GM10266 (cell line): ENCODE measurements around the gene PRDM5.

ENCODE experiments used
- DNase-seq: peaks from one replicate; pipeline ENCODE4 v3.0.0; 2012; ENCODE audit errors: extremely low spot score
- TF ChIP-seq, protein P1 (sequence below): IDR thresholded peaks from 2 replicates; pipeline ENCODE4 v1.5.1; 2012; ENCODE audit warnings: mild to moderate bottlenecking, low read depth; ENCODE audit not compliant: control insufficient read depth, insufficient read depth; ENCODE audit errors: missing control alignments

PRDM5 gene

DNA sequence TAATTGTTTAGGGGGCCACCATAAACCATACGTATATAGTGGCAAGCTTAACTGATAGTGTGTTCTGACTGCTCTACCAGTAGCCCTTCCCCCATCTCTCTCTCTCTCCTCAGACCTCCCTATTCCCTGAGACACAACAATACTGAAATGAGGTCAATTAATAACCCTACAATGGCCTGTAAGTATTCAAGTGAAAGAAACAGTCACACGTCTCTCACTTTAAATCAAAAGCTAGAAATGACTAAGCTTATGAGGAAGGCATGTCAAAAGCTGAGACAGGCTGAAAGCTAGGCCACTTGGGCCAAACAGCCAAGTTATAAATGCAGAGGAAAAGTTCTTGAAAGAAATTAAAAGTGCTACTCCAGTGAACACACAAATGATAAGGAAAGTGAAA lies 78.0 kb downstream of the PRDM5 start:
- no peak for DNase-seq
- TF ChIP-seq, protein P1, sequence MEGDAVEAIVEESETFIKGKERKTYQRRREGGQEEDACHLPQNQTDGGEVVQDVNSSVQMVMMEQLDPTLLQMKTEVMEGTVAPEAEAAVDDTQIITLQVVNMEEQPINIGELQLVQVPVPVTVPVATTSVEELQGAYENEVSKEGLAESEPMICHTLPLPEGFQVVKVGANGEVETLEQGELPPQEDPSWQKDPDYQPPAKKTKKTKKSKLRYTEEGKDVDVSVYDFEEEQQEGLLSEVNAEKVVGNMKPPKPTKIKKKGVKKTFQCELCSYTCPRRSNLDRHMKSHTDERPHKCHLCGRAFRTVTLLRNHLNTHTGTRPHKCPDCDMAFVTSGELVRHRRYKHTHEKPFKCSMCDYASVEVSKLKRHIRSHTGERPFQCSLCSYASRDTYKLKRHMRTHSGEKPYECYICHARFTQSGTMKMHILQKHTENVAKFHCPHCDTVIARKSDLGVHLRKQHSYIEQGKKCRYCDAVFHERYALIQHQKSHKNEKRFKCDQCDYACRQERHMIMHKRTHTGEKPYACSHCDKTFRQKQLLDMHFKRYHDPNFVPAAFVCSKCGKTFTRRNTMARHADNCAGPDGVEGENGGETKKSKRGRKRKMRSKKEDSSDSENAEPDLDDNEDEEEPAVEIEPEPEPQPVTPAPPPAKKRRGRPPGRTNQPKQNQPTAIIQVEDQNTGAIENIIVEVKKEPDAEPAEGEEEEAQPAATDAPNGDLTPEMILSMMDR: no peak

DNA sequence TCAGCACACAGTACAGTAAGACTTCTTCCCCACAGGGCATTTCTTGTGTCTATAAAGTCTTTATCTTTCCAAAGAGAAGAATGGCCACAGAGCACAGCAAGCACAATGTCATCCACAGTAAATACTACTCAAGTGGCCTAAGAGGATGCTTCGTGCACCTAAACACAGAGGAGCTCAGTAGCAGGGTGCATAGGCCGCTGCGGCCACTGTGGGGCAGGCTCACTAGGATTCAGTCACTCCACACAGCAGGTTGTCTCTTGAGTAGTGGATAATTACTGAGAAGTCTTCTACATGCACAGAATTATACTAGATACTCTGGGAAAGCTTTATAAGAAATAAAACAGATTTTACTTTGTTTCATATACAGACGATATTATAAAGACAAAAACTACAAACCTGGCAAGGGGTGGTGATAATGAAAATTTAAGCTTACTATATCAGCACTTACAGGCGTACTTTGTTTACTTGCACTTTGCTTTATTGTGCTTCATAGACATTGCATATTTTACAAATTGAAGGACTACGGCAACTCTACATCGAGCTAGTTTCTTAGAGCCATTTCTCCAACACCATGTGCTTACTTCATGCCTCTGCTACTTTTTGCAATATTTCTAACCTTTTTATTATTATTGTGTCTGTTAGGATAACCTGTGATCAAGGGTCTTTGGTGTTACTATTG lies 78.5 kb downstream of the PRDM5 start:
- TF ChIP-seq, protein P1: no peak

DNA sequence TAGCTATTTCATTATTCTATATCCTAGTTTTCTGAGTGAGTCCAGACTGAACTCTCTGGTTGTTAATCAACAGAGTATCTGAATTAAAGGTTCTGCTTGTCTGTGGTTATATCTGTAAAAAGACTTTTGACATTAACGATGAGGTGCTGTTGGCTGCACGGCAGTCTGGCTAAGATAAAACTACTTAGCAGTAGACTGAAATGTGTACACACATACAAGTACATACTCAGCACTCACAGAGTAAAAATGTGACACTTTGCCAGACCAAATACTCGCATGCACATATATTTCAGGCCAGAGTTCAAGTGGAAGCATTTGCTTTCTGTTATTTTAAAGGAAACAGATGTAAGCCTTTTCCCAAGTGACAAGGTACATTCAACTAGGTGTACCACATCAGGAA lies 80.5 kb downstream of the PRDM5 start:
- DNase-seq: no peak
- TF ChIP-seq, protein P1: no peak

More for the DNA sequence above, 78.5 kb downstream of the PRDM5 start:
- no peak for DNase-seq

DNA sequence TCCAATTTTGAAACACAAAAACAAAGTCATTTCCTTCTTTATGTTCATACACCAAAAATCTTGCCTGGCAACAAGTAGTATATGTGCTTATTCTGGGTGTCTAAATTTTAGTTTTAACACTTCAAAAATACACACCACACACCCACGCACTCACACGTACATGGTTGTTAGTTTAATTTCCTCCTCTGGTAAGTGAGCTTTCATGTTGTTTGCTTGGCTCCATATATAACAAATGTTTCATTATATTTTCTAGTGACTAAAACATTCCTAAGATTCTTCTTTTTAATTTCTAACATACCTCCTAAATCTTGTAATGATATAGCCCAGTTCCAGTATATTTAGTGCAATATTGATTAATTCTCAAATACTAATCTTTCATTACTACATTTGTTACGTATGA lies 80.9 kb downstream of the PRDM5 start:
- TF ChIP-seq, protein P1: no peak
- no peak for DNase-seq

DNA sequence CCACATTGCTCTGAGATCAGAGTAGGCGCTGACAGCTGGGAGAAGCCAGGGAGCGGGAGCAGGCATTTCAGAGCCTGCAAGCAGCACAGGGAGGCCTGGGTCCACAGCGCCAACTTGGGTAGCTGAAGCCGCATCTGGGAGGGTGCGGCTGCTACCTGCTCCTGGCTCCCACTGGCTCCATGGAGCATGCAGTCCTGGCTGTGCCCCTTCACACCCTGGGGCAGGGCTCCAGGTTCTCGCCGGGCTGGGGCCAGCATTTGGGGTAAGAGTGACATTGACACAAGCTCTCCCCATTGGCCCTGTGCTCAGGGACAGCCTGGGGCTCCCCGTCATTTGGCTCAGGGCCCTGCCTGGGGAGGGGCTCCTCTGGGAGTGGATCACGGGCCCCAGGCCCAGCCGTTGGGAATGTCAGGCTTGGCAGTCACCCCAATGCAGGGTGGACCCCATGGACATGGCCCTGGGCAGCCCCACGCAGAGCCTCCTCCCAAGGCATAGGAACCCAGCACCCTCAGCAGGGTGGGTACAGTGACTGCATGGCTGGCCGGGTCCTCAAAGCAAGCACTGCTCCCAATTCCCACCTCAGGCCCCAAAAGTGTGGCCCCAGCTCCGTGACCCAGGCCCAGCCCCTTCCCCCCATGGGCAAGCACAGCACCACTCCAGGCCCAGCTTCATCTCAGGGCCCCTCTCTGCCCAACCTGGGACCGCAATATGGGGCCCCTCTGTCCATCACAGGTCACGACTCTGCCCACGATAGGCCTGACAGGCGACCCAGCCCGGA lies 82.4 kb downstream of the PRDM5 start:
- TF ChIP-seq, protein P1: no peak
- no peak for DNase-seq

DNA sequence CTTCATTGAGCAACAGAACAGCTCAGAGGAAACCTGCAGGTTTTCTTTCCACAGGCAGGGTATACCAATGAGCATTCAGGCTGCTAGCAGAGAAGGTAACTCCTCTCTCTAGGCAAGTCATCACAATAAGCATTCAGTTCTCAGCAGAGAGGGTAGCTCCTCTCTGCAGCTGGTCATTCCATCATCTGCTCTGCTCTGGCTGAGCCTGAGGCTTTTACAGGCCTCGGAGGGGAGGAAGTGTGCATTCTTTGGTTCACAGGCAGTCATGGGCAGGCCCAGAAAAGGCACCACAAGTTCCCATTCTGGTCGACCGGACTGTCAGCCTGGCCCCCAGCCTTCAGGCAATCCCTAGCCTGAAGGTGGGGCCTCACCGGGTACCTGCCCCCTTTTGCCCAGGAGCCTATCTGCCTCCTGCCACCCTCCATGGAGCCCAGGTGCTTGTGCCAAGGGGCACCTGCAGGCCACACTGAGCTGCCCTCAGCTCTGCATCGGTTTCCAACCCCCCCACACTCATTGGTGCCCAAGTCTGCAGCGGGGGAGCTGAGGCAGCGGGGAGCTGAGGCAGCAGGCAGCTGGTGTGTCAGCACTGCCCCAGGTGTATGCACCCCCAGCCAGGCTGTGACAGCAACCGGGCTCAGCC lies 83.1 kb downstream of the PRDM5 start:
- no peak for DNase-seq
- TF ChIP-seq, protein P1: no peak
